GM19463 (cell line): ENCODE data around the gene BPIFB1.

Experiments used
- ATAC-seq: cut with Tn5 transposase; IDR thresholded peaks from one replicate; pipeline ENCODE4 v1.9.1; 2021; ENCODE audit warnings: mild to moderate bottlenecking, moderate library complexity; ENCODE audit not compliant: unreplicated experiment

The BPIFB1 gene

GRCh38 chr20:33282991-33283555 lies at the start of gene BPIFB1:
TSS of gene BPIFB1 (plus strand) at chr20:33283214. CDS start at chr20:33286074, 2,860 bp downstream.
- ATAC-seq = no peak

- ATAC-seq = no peak
These were observed 49.0 kb upstream of the BPIFB1 start for GRCh38 chr20:33234050-33234449.

GRCh38 chr20:33235696-33236095 lies 47.3 kb upstream of the BPIFB1 start, which contains the start of gene BPIFA1:
TSS of gene BPIFA1 (plus strand) at chr20:33235996. CDS start at chr20:33237712, 1,716 bp downstream.
- no peak for ATAC-seq

- no peak for ATAC-seq
These were observed 46.7 kb upstream of the BPIFB1 start for GRCh38 chr20:33236351-33236750.

- no peak for ATAC-seq
These were observed 45.0 kb upstream of the BPIFB1 start for GRCh38 chr20:33237989-33238388.

- ATAC-seq = no peak
These were observed 43.6 kb upstream of the BPIFB1 start for GRCh38 chr20:33239418-33239817.

- ATAC-seq = no peak
These were observed 42.9 kb upstream of the BPIFB1 start for GRCh38 chr20:33239979-33240736.

- ATAC-seq = no peak
These were observed 42.1 kb upstream of the BPIFB1 start for GRCh38 chr20:33240923-33241322.

GRCh38 chr20:33242319-33243100 lies 40.5 kb upstream of the BPIFB1 start:
- ATAC-seq = no peak

- ATAC-seq = no peak
These were observed 36.9 kb upstream of the BPIFB1 start for GRCh38 chr20:33246077-33246476.

GRCh38 chr20:33249456-33249855 lies 33.6 kb upstream of the BPIFB1 start:
- no peak for ATAC-seq

GRCh38 chr20:33250666-33251065 lies 32.3 kb upstream of the BPIFB1 start:
- no peak for ATAC-seq

GRCh38 chr20:33251496-33251895 lies 31.5 kb upstream of the BPIFB1 start:
- no peak for ATAC-seq

GRCh38 chr20:33252460-33252859 lies 30.6 kb upstream of the BPIFB1 start:
- no peak for ATAC-seq

- ATAC-seq = no peak
These were observed 28.0 kb upstream of the BPIFB1 start for GRCh38 chr20:33255005-33255404.

- ATAC-seq = no peak
These were observed 25.8 kb upstream of the BPIFB1 start for GRCh38 chr20:33257237-33257636.

GRCh38 chr20:33259371-33259770 lies 23.6 kb upstream of the BPIFB1 start:
- ATAC-seq = no peak

- no peak for ATAC-seq
These were observed 21.5 kb upstream of the BPIFB1 start for GRCh38 chr20:33261465-33261864.

GRCh38 chr20:33262658-33263065 lies 20.4 kb upstream of the BPIFB1 start:
- no peak for ATAC-seq

- no peak for ATAC-seq
These were observed 19.2 kb upstream of the BPIFB1 start for GRCh38 chr20:33263784-33264183.

GRCh38 chr20:33267701-33268100 lies 15.3 kb upstream of the BPIFB1 start:
- no peak for ATAC-seq
